Measurements from ENCODE around the gene BIRC3. TPM values are rescaled to one million over a fixed set of nuclear protein-coding genes. Genes with fewer than 3 reads are reported as not detected.

Gene BIRC3
- total RNA-seq, 2 experiments from 2014 or later: 115 to 124 TPM

GRCh38 chr11:102305352-102306047 is 11.8 kb upstream of the BIRC3 start:
- ChIA-PET POLR2A (interaction anchor here (0.7 to 4.2 kb wide), 9 partner anchors 9 to 148 kb away, joined by 3 to 94 read pairs (median 4); partner anchors contain the start of gene BIRC3), CTCF (interaction anchor here (1.1 to 2.5 kb wide), 6 partner anchors 10 to 41 kb away, joined by 5 to 53 read pairs (median 19); partner anchors contain the start of gene BIRC2)
- no peak overlapping the region for H3K4me3 ChIP-seq (ENCODE audit: low read length)
- H3K9me3 ChIP-seq (ENCODE audit: control insufficient read depth in 1 of 2, insufficient read depth in 1 of 2, low read length in 2 of 2): peaks cover 9 to 11% of the 10 kb centered on the region in 2 experiments
- intact Hi-C loops (cut with DNase I, micrococcal nuclease): loop anchor here in 1 of 2 experiments (1.0 to 5.0 kb wide), 3 partner anchors 12 to 57 kb away; partner anchors contain the start of genes BIRC2 and BIRC3
- Mint-ChIP-seq H3K4me1 (ENCODE audit: low read depth) (peaks cover 74% of the 10 kb centered on the region), H3K4me3 (peak overlapping the region; percentile 69), H3K36me3 (ENCODE audit: low read depth) (peaks cover 23% of the 10 kb centered on the region), H3K9me3 (peaks cover 12% of the 10 kb centered on the region), H3K27ac (peak overlapping the region; percentile 98), H3K27me3 (no peaks in the 10 kb centered on the region)
- ATAC-seq (ENCODE audit: poor library complexity): no peak
- H3K27me3 ChIP-seq (ENCODE audit: control insufficient read depth in 1 of 2, insufficient read depth in 2 of 2, low read length in 2 of 2): no peaks in the 10 kb centered on the region
- no peak for DNase-seq
- TF ChIP-seq CTCF (IDR thresholded peaks at IDR 0.05): no peak
- H3K4me1 ChIP-seq (ENCODE audit: insufficient read depth, low read length): peaks cover 60% of the 10 kb centered on the region
- H3K36me3 ChIP-seq (ENCODE audit: insufficient read depth, low read length): no peaks in the 10 kb centered on the region
- H3K27ac ChIP-seq (ENCODE audit: low read depth in 1 of 2, low read length in 2 of 2): peak overlapping the region; percentile 76 to 80

- ChIA-PET CTCF (interaction anchor here (0.8 to 2.5 kb wide), 8 partner anchors 9 to 55 kb away, joined by 3 to 53 read pairs (median 12); partner anchors contain the start of gene BIRC2), POLR2A (interaction anchor here (0.9 to 4.2 kb wide), 9 partner anchors 8 to 146 kb away, joined by 3 to 94 read pairs (median 4); partner anchors contain the start of gene BIRC3)
- TF ChIP-seq CTCF (IDR thresholded peaks at IDR 0.05): no peak
- H3K4me3 Mint-ChIP-seq: peak overlapping the region; percentile 69
- H3K27me3 Mint-ChIP-seq: no peaks in the 10 kb centered on the region
- Histone ChIP-seq H3K9me3 (ENCODE audit: control insufficient read depth in 1 of 2, insufficient read depth in 1 of 2, low read length in 2 of 2) (peaks cover 9 to 11% of the 10 kb centered on the region in 2 experiments), H3K36me3 (ENCODE audit: insufficient read depth, low read length) (no peaks in the 10 kb centered on the region), H3K27me3 (ENCODE audit: control insufficient read depth in 1 of 2, insufficient read depth in 2 of 2, low read length in 2 of 2) (no peaks in the 10 kb centered on the region), H3K4me3 (ENCODE audit: low read length) (no peak overlapping the region), H3K27ac (ENCODE audit: low read depth in 1 of 2, low read length in 2 of 2) (peak overlapping the region; percentile 76 to 80), H3K4me1 (ENCODE audit: insufficient read depth, low read length) (peaks cover 54% of the 10 kb centered on the region)
- peaks cover 12% of the 10 kb centered on the region for H3K9me3 Mint-ChIP-seq
- DNase-seq (peak in 10 of 14 experiments; percentile 34 to 66 (median 40)), ATAC-seq (ENCODE audit: poor library complexity) (peak; percentile 72)
- peaks cover 20% of the 10 kb centered on the region for H3K36me3 Mint-ChIP-seq (ENCODE audit: low read depth)
- peaks cover 67% of the 10 kb centered on the region for H3K4me1 Mint-ChIP-seq (ENCODE audit: low read depth)
- H3K27ac Mint-ChIP-seq: peak overlapping the region; percentile 98
- intact Hi-C loops (cut with DNase I, micrococcal nuclease): loop anchor here in 1 of 2 experiments (1.0 to 5.0 kb wide), 3 partner anchors 11 to 56 kb away; partner anchors contain the start of genes BIRC2 and BIRC3
Observed at GRCh38 chr11:102306048-102306597, 11.2 kb upstream of the BIRC3 start.

Data from CD4-positive, alpha-beta T cell (primary cell).